Measurements from ENCODE around the gene ONECUT3.

ONECUT3 gene

DNA sequence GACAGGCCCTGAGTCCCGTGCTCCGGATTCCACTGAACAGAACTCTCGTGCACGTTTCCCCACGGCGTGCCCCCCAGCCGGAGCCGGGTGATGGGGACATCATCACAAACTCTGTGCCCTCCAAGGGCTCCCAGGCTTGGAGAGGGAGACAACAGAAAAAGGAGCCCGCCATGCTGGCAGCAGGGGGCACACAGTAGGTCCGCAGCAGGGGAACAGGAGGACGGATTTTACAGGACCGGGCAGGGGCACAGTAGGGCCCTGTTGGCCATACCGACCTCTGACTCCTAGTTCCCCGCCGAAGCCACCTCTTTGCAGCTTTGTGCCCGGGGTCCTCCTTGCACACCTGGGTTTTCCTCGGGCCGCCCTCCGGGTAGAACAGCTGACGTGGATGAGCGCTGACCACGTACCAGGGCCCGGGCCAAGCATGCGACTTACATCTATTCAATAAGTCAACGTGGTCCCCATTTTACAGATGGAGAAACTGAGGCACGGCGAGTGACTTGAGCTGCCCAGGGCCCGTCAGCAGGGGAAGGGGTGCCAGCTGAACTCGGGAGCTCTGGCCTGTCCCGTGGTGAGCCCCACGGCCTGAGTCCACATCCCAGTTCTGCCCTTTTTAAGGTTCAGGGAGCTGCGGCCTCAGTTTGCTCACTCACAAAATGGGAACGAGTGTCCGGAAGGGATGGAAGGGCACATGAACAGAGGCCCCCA, 10.2 kb upstream of the ONECUT3 start:
- DNase-seq, result no peak

GRCh38 chr19:1744133-1744665, 9.1 kb upstream of the ONECUT3 start:
- DNase-seq, result no peak

- DNase-seq, result no peak
Measured at GRCh38 chr19:1744822-1745563, 8.3 kb upstream of the ONECUT3 start.

DNA sequence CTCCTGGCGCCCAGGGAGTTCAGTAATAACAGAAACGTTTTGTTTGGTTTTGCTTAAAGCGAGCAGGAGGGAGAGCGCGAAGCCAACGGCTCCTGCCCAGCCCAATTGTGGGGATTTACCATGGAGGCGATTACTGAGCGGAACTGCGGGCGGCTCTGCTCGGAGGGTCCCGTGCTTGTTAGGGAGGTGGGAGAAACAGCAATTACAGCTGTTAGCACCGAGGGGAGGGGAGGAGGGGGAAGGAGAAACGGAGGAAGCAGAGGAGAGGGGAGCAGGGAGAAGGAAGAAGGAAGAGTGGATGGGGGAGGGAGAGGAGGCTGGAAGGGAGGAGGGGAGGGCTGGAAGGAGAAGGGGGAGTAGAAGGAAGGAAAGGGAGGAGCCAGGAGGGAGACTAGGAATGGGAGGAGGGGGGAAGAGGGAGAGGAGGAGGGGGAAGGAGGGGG, 7.7 kb upstream of the ONECUT3 start:
- no peak for DNase-seq

DNA sequence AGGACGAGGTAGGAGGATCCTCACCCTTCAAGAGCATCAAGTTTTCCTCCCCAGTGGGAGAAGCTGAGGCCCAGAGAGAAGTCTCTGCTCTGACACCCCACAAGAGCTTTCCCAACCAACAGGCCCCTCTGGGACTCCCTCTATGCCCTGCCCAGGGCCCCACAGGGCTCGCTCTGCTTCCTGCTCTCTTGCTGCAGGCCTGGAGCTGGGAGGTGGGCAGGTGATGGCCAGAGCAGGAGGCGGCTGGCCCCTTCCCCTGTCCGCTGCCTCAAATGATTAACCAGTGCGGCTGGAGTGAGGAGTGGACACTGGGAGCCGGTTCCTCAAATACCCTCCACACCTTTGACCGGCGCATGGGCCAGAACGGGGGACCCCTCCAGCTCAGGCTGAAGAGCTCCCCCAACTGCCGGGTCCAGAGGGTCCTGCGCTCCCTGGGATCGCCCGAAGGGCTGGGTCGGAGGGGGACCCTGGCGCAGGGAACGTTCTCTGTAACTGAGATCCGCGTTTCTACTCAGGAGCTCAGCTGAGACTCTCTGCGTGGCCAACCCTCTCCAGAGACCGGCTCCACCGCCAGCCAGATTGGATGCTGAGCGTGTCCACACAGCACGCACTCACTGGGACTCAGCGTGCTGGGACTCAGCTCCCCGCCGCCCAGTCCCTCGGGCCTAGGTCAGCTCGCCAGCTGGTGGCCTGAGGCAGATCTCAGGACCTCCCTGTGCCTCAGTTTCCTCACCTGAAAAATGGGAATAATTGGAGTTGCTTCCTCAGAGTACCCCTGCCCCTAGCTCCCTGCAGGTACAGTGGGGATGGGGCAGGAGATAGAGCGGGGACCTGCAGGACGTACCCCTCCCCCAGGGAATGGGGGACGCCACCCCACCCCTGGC, 6.7 kb upstream of the ONECUT3 start:
- no peak for DNase-seq

DNA sequence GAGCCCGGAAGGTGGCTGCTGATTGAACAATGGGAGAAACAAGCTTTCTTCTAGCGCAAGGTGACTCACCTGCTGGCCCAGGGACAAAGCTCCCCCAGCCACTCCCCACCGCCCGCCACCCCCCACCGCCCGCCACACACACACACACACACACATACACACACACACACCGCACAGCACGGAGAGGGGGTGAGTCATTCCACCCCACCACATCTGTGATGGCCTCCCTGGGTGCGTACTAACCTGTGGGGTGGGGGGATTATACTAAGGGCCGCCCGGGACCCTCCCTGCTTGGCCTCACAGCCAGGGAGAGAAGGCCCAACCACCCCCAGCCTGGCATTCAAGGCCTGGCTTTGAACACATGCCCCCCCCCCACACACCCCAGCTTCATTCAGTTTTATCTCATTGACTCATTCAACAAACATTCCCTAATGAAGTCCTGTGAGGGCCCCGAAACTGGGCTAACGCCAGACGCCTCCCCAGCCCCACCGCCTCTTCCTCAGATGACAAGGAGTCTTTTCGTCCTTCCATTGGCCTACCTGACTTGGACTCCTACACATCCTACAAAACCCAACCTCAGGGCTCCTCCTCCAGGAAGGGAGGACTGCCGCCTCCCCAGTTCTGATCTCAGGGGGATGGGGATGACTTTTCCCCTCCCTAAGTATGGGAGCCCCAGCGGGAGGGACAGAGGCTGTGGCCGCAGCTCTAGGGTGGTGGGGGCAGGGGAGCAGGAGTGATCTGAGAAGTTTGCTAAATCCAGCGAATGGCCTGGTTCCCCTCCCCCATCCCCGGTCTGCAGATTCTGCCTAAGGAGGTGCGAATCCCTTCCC, 5.8 kb upstream of the ONECUT3 start:
- DNase-seq, result no peak

DNA sequence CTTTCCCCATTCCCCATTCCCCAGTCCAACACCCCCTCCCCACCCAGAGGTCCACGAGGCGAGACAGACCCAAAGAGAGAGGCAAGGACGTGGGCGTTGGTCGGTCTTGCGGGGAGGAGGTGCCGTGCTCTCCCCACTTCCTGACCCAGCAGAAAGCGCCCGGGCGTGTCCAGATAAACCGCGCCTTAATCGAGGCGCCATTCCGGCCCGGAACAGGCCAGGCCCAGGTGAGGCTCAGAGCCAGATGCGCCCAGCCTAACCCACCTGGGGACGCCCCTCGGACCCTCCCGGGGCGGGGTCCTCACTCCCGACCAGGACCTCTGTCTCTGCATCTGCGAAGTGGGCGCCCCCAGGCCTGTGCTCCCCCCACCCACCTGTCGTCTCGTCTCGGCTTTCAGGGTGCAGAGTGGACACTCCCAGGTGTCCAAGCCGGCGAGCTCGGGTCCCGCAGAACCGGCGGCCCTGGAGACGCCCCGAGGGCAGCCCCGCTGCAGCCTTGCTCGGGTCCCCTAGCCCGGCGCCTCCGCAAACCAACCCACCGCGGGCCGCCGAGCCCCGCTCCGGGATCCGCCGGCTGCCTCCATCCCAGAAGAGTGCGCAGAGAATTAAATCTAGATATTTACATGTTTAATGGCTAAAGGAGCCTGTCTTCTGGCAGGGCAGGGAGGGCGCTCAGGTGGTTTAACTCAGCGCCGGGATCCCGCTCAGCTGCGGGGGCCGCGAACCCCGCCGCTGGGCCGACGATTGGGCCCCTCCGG, 5.0 kb upstream of the ONECUT3 start:
- no peak for DNase-seq

GRCh38 chr19:1748873-1749341, 4.4 kb upstream of the ONECUT3 start:
- DNase-seq, result no peak

- DNase-seq, result no peak
Measured at GRCh38 chr19:1749373-1750342, 3.6 kb upstream of the ONECUT3 start.

- DNase-seq, result no peak
Measured at GRCh38 chr19:1750343-1751021, 2.8 kb upstream of the ONECUT3 start.

GRCh38 chr19:1751367-1752008, 1.8 kb upstream of the ONECUT3 start:
- no peak for DNase-seq

GRCh38 chr19:1752009-1752756, 1.1 kb upstream of the ONECUT3 start:
- DNase-seq, result no peak

- no peak for DNase-seq
Measured at GRCh38 chr19:1754018-1754635, 821 bp downstream of the ONECUT3 start.

GRCh38 chr19:1754636-1755466, 1.5 kb downstream of the ONECUT3 start:
- DNase-seq, result no peak

- no peak for DNase-seq
Measured at GRCh38 chr19:1755467-1756171, 2.3 kb downstream of the ONECUT3 start.

GRCh38 chr19:1756264-1756663, 3.0 kb downstream of the ONECUT3 start:
- DNase-seq, result no peak

Data from suppressor macrophage treated with lipopolysaccharide for 1 hour (primary cell).